Endothelial cell of umbilical vein (primary cell): ENCODE results near the gene TMPRSS9. TPM values are rescaled to one million over a fixed set of nuclear protein-coding genes. Genes with fewer than 3 reads are reported as not detected.

Source experiments
- BruUV-seq: library from RNA; stranded (reverse); fragments of 400-500 nt; replicated peaks from 2 replicates; lab custom pipeline; 2021; lab: Mats Ljungman, UMichigan
- CTCF ChIA-PET: fragments of 300-600, 350-600 bp; sonication (Branson Sonifier 250); formaldehyde crosslinking; loops from one replicate; lab custom pipeline; 2021; ENCODE audit warnings: antibody characterized with exemption, inconsistent platforms; lab: Charles Lee
- POLR2A ChIA-PET: fragments of 300-600, 350-600 bp; sonication (Branson Sonifier 250); formaldehyde crosslinking; loops from one replicate; lab custom pipeline; 2021; ENCODE audit warnings: antibody characterized with exemption, inconsistent platforms; lab: Charles Lee
- DNase-seq: peaks from one replicate; pipeline ENCODE4 v3.0.0-alpha.2; 2011; ENCODE audit warnings: low read depth, low spot score
- FAIRE-seq: peaks from 2 replicates; lab custom pipeline; 2011; peaks lifted over from hg19 to GRCh38; lab: Jason Lieb, UNC
- H2AFZ ChIP-seq: 2 replicates; pipeline ENCODE4 v1.6.0; 2012; ENCODE audit warnings: low read depth, low read length, control low read depth, inconsistent platforms
- H3K27ac ChIP-seq: 2 replicates; pipeline ENCODE4 v1.5.1; 2011; ENCODE audit warnings: low read depth, mild to moderate bottlenecking, control low read depth, low read length, moderate library complexity; ENCODE audit not compliant: insufficient read depth
- H3K27me3 ChIP-seq, 2 experiments: 2 replicates each; pipeline versions ENCODE4 v1.6.0 to v1.6.1; 2011; ENCODE audit warnings: low read length in 2 of 2, mixed read lengths in 1 of 2; ENCODE audit not compliant: control insufficient read depth in 2 of 2, insufficient read depth in 2 of 2
- H3K36me3 ChIP-seq, 2 experiments: 2 replicates in 1 of 2; 3 replicates in 1 of 2; pipeline ENCODE4 v1.5.1; 2011; ENCODE audit warnings: low read length in 2 of 2, mild to moderate bottlenecking in 1 of 2, moderate library complexity in 1 of 2; ENCODE audit not compliant: control insufficient read depth in 2 of 2, insufficient read depth in 2 of 2; ENCODE audit errors: extremely low read depth in 1 of 2
- H3K4me1 ChIP-seq: 3 replicates; pipeline ENCODE4 v1.5.1; 2011; ENCODE audit warnings: mild to moderate bottlenecking, low read length; ENCODE audit not compliant: control insufficient read depth, insufficient read depth; ENCODE audit errors: extremely low read depth
- H3K4me2 ChIP-seq: 2 replicates; pipeline ENCODE4 v1.6.1; 2011; ENCODE audit warnings: low read length, control low read depth, mixed read lengths; ENCODE audit not compliant: insufficient read depth
- H3K4me3 ChIP-seq, 3 experiments: fragments of 200-600 bp in 1 of 3; sonication (generic), shearing (Covaris generic) in 1 of 3; replicated peaks in 1 of 3; 2 replicates each; pipeline ENCODE4 v1.5.1; 2011 to 2016; ENCODE audit warnings: control low read depth in 3 of 3, low read length in 3 of 3, mild to moderate bottlenecking in 2 of 3, inconsistent platforms in 1 of 3, low read depth in 1 of 3, moderate library complexity in 1 of 3; ENCODE audit not compliant: insufficient read depth in 1 of 3
- H3K79me2 ChIP-seq: 2 replicates; pipeline ENCODE4 v1.6.0; 2012; ENCODE audit warnings: low read length, inconsistent platforms; ENCODE audit not compliant: control insufficient read depth, insufficient read depth
- H3K9ac ChIP-seq: replicated peaks from 2 replicates; pipeline ENCODE3; 2011; ENCODE audit warnings: low read length, control low read depth; ENCODE audit not compliant: insufficient read depth; ENCODE audit errors: extremely low read depth
- H3K9me1 ChIP-seq: replicated peaks from 3 replicates; pipeline ENCODE4 v1.6.0; 2011; ENCODE audit warnings: mild to moderate bottlenecking, low read length; ENCODE audit not compliant: control insufficient read depth, insufficient read depth; ENCODE audit errors: extremely low read depth
- H3K9me3 ChIP-seq: replicated peaks from 2 replicates; pipeline ENCODE4 v1.5.1; 2012; ENCODE audit warnings: low read length, inconsistent platforms; ENCODE audit not compliant: control insufficient read depth, insufficient read depth
- H4K20me1 ChIP-seq: replicated peaks from 2 replicates; pipeline ENCODE3; 2011; ENCODE audit warnings: mild to moderate bottlenecking, low read length; ENCODE audit not compliant: control insufficient read depth, insufficient read depth; ENCODE audit errors: extremely low read depth
- CTCF ChIP-seq, 2 donors: IDR thresholded peaks; 1 replicate in 1 of 2; 2 replicates in 1 of 2; pipeline ENCODE4 v1.5.1; 2011; ENCODE audit warnings: low read length in 2 of 2, mild to moderate bottlenecking in 2 of 2, moderate library complexity in 2 of 2, control low read depth in 1 of 2, inconsistent platforms in 1 of 2, low read depth in 1 of 2; ENCODE audit not compliant: insufficient read depth in 1 of 2; ENCODE audit errors: extremely low read depth in 1 of 2
- EZH2 ChIP-seq: IDR thresholded peaks from 2 replicates; pipeline ENCODE4 v1.6.1; 2012; ENCODE audit warnings: borderline replicate concordance, low read depth, mild to moderate bottlenecking, moderate library complexity, low read length, inconsistent platforms; ENCODE audit not compliant: severe bottlenecking
- FOS ChIP-seq: IDR thresholded peaks from 2 replicates; pipeline ENCODE4 v1.6.1; 2011; ENCODE audit warnings: mild to moderate bottlenecking, low read length, moderate library complexity, borderline replicate concordance; ENCODE audit not compliant: insufficient read depth
- GATA2 ChIP-seq: IDR thresholded peaks from 2 replicates; pipeline ENCODE4 v1.7.0; 2011; ENCODE audit warnings: low read depth, mild to moderate bottlenecking, moderate library complexity, mixed read lengths, low read length; ENCODE audit not compliant: insufficient read length, insufficient read depth
- MAX ChIP-seq: IDR thresholded peaks from 2 replicates; pipeline ENCODE4 v1.6.1; 2011; ENCODE audit not compliant: insufficient read depth, insufficient read length
- MYC ChIP-seq: IDR thresholded peaks from one replicate; pipeline ENCODE4 v1.6.1; 2011; ENCODE audit warnings: mild to moderate bottlenecking, low read depth, low read length
- POLR2A ChIP-seq: IDR thresholded peaks from 2 replicates; pipeline ENCODE4 v1.6.1; 2012; ENCODE audit warnings: low read depth, mild to moderate bottlenecking, control low read depth, low read length
- POLR2AphosphoS5 ChIP-seq: IDR thresholded peaks from 2 replicates; pipeline ENCODE4 v1.6.1; 2012; ENCODE audit warnings: low read depth, mild to moderate bottlenecking, control low read depth, low read length, moderate library complexity; ENCODE audit not compliant: insufficient read depth
- dilution Hi-C: fragments of 300-500 bp; cut with MboI; formaldehyde crosslinking; loops from one replicate; pipeline ENCODE4 v1.15.0; 2019; ENCODE audit warnings: low sequenced_read_pairs; ENCODE audit not compliant: extremely low pct_ligation_motif_present
- intact Hi-C: fragments of 100-400 bp; cut with micrococcal nuclease; formaldehyde crosslinking; loops from one replicate; pipeline ENCODE4 v1.10.0; 2022
- polyA plus RNA-seq, 4 experiments: library from polyadenylated mRNA; depleted of rRNA in 3 of 4; stranded (reverse) in 3 of 4; unstranded in 1 of 4; fragments of >200 nt; gene quantifications; 2 replicates each; pipeline versions ENCODE4 v1.2.1 to v1.2.3, GENCODE V29; 2011 to 2012; ENCODE audit warnings: missing spikeins in 1 of 4
- total RNA-seq: library from RNA; stranded (reverse); gene quantifications from 2 replicates; pipeline ENCODE4 v1.2.3, GENCODE V29; 2021

The TMPRSS9 gene
- total and polyA plus RNA-seq, 2 donors (not counting 3 experiments of a cell fraction or from before 2014, with no cell fraction given): not detected

DNA sequence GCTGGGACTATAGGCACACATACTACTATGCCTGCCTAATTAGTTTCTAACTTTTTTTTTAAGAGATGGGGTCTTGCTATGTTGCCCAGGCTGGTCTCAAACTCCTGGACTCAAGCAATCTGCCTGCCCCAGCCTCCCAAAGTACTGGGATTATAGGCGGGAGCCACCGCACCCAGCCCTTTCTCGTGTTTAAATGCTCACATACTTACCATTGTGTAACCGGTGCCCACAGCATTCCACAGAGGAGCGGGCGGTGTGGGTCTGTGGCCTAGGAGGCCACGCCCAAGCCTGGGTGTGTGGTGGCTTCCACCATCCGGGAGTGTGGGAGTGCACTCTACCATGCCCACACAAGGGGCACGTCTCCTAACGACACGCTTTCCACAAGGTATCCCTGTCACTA is 89.0 kb downstream of the TMPRSS9 start:
- CTCF ChIA-PET: no interaction called here
- no peak for FAIRE-seq

More for the DNA sequence above, 89.0 kb downstream of the TMPRSS9 start:
- H3K27me3 ChIP-seq: no peaks in the 10 kb centered on the region
- no peaks in the 10 kb centered on the region for H3K4me1 ChIP-seq
- no peak overlapping the region for H3K4me3 ChIP-seq
- no peak overlapping the region for H2AFZ ChIP-seq
- dilution Hi-C loops (no loop called here), intact Hi-C loops (no loop called here)
- BruUV-seq: no TSS peak
- no peak overlapping the region for H3K9ac ChIP-seq
- H3K79me2 ChIP-seq: peaks cover 89% of the 10 kb centered on the region
- H3K9me3 ChIP-seq: no peaks in the 10 kb centered on the region
- no peak overlapping the region for H3K27ac ChIP-seq
- TF ChIP-seq MAX: no peak
- TF ChIP-seq FOS: no peak
- no peak for TF ChIP-seq GATA2
- TF ChIP-seq MYC: no peak
- no peak for TF ChIP-seq POLR2A
- no peak for TF ChIP-seq POLR2AphosphoS5
- no peak for TF ChIP-seq EZH2
- TF ChIP-seq CTCF (IDR thresholded peaks at IDR 0.05; ENCODE audit: extremely low read depth in 1 of 2, insufficient read depth in 1 of 2, low read depth in 1 of 2, low read length in 2 of 2): no peak
- H3K36me3 ChIP-seq: peaks cover 3 to 5% of the 10 kb centered on the region in 2 experiments
- POLR2A ChIA-PET: no interaction called here
- no peaks in the 10 kb centered on the region for H4K20me1 ChIP-seq
- no peak overlapping the region for H3K4me2 ChIP-seq
- no peak for DNase-seq
- H3K9me1 ChIP-seq: no peaks in the 10 kb centered on the region
